SK-N-SH (cell line): ENCODE data around the gene ACSF3.

ENCODE experiments used
- RFX5 ChIP-seq: IDR thresholded peaks from 2 replicates; pipeline ENCODE4 v1.6.1; 2012; ENCODE audit warnings: mild to moderate bottlenecking, improper control_type of control experiment, low read length
- SIN3A ChIP-seq: IDR thresholded peaks from 2 replicates; pipeline ENCODE4 v1.6.1; 2012; ENCODE audit warnings: low read depth, mild to moderate bottlenecking, low read length, moderate library complexity, borderline replicate concordance
- TAF1 ChIP-seq: IDR thresholded peaks from 2 replicates; pipeline ENCODE4 v1.6.1; 2012; ENCODE audit warnings: low read depth, mild to moderate bottlenecking, low read length, moderate library complexity, borderline replicate concordance
- TEAD4 ChIP-seq: IDR thresholded peaks from 2 replicates; pipeline ENCODE4 v1.4.0; 2012; ENCODE audit warnings: mild to moderate bottlenecking, borderline replicate concordance; ENCODE audit not compliant: insufficient read depth
- ZBTB33 ChIP-seq: IDR thresholded peaks from 2 replicates; pipeline ENCODE4 v1.4.0; 2012; ENCODE audit warnings: low read depth, borderline replicate concordance

DNA sequence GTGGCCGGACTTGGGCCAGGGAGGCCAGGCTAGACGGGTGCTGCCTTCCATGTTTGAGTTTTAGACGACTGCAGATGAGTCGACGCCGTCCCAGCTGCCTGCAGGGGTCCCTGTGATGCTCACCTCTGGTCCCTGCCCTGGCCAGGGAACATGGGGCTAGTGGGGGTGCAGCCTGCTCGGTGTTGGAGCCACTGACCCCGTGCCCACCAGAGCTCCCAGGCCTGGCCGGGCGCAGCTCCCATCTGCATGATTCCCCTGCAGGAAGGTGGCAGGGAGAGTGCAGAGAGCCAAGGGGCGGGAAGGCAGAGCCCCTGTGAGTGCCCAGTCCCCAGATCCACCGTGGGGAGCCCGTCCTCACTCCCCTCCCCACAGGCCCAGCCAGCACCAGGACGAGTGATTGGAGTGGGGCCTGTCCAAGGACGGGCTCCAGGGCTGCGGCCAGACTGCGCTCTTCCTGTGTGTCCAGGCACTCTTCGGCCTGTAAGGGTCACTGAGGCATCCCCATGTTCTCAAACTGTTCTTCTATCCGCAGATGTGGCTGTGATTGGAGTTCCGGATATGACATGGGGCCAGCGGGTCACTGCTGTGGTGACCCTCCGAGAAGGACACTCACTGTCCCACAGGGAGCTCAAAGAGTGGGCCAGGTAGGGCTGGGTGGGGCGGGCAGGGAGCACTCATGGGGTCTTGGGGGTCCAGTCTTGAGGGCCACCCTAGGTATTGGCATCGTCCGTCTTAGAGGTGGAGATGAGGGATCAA lies 51.9 kb downstream of the ACSF3 start:
- TF ChIP-seq SIN3A, result no peak
- no peak for TF ChIP-seq TEAD4
- TF ChIP-seq ZBTB33, result no peak
- TF ChIP-seq TAF1, result no peak
- no peak for TF ChIP-seq RFX5
